Vagina (tissue), 2 donors: ENCODE measurements around the gene ALDH1L1. TPM values are rescaled to one million over a fixed set of nuclear protein-coding genes. Genes with fewer than 3 reads are reported as not detected.
A peak's percentile ranks its signal among the peaks of the same experiment; 100 is the strongest.

Experiments used
- DNase-seq, 2 donors: peaks; one replicate each; pipeline ENCODE4 v3.0.0-alpha.2; 2017; ENCODE audit errors: extremely low spot score in 2 of 2
- H3K27ac ChIP-seq: fragments of 200-600 bp; sonication (generic); one replicate; pipeline ENCODE4 v1.5.1; 2019
- H3K27me3 ChIP-seq: fragments of 200-600 bp; sonication (generic); one replicate; pipeline ENCODE4 v1.5.1; 2019
- H3K36me3 ChIP-seq, 2 donors: fragments of 200-600 bp; sonication (generic); one replicate each; pipeline ENCODE4 v1.5.1; 2017 to 2019
- H3K4me1 ChIP-seq: fragments of 200-600 bp; sonication (generic); one replicate; pipeline ENCODE4 v1.5.1; 2019
- H3K4me3 ChIP-seq, 2 donors: fragments of 200-600 bp; sonication (generic); 1 replicate in 1 of 2; 2 replicates in 1 of 2; pipeline ENCODE4 v1.5.1; 2016 to 2019
- H3K9me3 ChIP-seq: fragments of 200-600 bp; sonication (generic); one replicate; pipeline ENCODE4 v1.5.1; 2019
- POLR2A ChIP-seq, 2 donors: fragments of 450-650 bp; IDR thresholded peaks; one replicate each; pipeline ENCODE4 v1.6.1; 2017; ENCODE audit warnings: antibody characterized with exemption in 2 of 2, mild to moderate bottlenecking in 2 of 2, moderate library complexity in 2 of 2
- POLR2AphosphoS5 ChIP-seq, 2 donors: sonication (generic); formaldehyde crosslinking; IDR thresholded peaks; one replicate each; pipeline ENCODE4 v1.9.0; 2017; ENCODE audit warnings: antibody characterized with exemption in 2 of 2, mild to moderate bottlenecking in 2 of 2, low read depth in 1 of 2; ENCODE audit not compliant: insufficient read depth in 1 of 2
- intact Hi-C: fragments of 100-400 bp; cut with DNase I; formaldehyde crosslinking; loops from one replicate; pipeline ENCODE4 v1.15.1; 2023
- total RNA-seq: library from RNA; depleted of rRNA; stranded (reverse); fragments of >200 nt; gene quantifications from one replicate; pipeline ENCODE4 v1.2.3, GENCODE V29; 2016
- TF ChIP-seq, protein P1 (sequence below), 3 experiments: fragments of 450-650 bp in 2 of 3; fragments of 200-600 bp in 1 of 3; sonication (generic) in 1 of 3; IDR thresholded peaks; one replicate each; pipeline ENCODE4 v1.5.1; 2017 to 2019; ENCODE audit warnings: antibody characterized with exemption in 3 of 3, mild to moderate bottlenecking in 2 of 3, moderate library complexity in 2 of 3

ALDH1L1 gene
- 19.2 TPM for total RNA-seq

DNA sequence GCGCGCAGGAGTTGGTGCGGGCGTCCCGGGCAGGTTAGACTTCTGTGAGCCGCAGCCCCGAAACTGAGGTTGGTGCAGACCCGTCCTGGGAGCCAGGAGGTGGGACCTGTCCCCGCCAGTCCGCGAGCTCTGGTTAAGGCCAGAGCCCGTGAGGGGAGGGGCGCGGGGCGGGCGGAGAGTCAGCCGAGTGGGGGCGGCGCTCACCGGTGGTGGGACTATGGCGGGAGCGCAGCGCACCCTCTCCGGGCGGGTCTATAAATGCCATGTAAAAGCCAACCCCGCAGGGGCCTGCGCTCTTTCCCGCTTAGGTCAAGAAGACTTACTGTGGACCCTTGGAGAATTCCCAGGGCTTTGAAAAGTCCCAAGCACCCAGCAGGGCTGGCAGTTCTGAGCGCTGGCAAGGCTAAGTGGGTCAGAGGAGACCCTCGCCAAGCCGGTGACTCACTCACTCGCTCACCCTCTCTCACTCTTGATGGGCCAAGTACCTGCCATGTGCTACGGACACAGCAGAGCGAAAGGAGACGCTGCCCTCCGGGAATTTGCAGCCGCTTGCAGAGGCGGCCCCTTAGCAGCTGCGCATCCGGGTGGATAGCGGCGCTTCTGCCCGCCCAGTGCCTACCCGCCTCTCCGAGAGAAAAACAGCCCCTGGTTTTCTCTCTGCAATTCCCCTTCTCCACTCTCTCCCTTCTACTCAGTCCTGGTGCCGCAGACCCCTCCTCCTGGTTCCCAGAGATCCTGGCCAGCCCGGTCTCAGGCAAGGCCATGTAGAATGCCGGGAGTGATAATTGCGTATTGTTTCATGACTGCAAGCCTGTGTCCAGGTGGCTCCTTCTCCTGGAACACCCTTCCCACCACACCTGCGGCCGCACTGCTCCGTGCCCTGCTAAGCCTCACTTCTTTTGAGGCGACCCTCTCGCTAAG lies at the start of gene ALDH1L1:
Gene ALDH1L1, minus strand, starts transcription at position 110 of the 921 bp plus-strand sequence. CDS start 19,607 bp downstream, outside the sequence.
- peaks cover 21% of the 10 kb centered on the region for H3K4me1 ChIP-seq
- no peaks in the 10 kb centered on the region for H3K9me3 ChIP-seq
- intact Hi-C loops: no loop called here
- H3K36me3 ChIP-seq: no peaks in the 10 kb centered on the region
- H3K27me3 ChIP-seq: no peaks in the 10 kb centered on the region
- peak within 1 kb of the TSS; percentile 47 to 48 for H3K4me3 ChIP-seq
- DNase-seq: peak in 1 of 2 donors; percentile 93
- TF ChIP-seq POLR2A (IDR thresholded peaks at IDR 0.05): peak in 1 of 2 donors; percentile 24
- TF ChIP-seq POLR2AphosphoS5 (IDR thresholded peaks at IDR 0.05; ENCODE audit: insufficient read depth in 1 of 2, low read depth in 1 of 2): peak; percentile 32 to 87
- TF ChIP-seq, protein P1, sequence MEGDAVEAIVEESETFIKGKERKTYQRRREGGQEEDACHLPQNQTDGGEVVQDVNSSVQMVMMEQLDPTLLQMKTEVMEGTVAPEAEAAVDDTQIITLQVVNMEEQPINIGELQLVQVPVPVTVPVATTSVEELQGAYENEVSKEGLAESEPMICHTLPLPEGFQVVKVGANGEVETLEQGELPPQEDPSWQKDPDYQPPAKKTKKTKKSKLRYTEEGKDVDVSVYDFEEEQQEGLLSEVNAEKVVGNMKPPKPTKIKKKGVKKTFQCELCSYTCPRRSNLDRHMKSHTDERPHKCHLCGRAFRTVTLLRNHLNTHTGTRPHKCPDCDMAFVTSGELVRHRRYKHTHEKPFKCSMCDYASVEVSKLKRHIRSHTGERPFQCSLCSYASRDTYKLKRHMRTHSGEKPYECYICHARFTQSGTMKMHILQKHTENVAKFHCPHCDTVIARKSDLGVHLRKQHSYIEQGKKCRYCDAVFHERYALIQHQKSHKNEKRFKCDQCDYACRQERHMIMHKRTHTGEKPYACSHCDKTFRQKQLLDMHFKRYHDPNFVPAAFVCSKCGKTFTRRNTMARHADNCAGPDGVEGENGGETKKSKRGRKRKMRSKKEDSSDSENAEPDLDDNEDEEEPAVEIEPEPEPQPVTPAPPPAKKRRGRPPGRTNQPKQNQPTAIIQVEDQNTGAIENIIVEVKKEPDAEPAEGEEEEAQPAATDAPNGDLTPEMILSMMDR (IDR thresholded peaks at IDR 0.05): no peak
- peak within 1 kb of the TSS; percentile 65 for H3K27ac ChIP-seq

DNA sequence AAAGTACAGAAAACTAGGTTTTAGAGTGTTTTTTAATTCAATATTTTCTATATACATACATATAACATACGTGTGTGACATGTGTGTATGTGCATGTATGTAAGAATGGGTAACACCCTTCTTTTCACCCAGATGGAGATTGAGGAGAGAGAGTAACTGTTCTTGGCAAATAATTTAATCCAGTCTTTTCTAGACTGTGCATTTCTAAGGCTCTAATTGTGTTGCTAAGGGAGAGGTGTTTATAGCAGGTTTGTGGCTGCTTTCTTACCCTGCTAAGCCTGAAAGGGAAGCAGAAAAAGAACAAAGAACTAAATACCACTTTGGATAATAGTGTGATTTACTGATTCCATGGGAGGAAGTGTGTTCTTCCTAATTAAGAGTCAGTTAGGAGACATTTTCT lies 46.0 kb upstream of the ALDH1L1 start:
- Histone ChIP-seq H3K4me1 (no peaks in the 10 kb centered on the region), H3K27ac (no peak overlapping the region)
- intact Hi-C loops: no loop called here

DNA sequence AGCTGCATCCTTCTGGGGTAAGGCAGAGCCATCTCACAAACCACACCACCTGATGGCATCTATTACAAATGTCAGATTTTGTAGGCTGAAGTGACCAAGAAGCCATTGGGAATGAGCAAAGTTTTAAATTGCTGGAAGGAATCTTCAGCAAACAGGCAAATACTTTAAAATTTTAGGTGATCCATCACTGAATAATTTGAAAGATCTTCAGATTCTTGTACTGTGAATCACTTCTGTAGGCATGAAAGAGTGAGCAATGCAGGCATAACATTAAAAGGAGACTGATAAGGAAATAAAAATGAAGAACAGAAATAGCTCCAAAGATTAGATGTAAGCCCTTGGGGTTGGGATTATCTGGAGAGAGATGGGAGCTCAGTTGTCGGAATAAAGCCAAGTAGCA lies 36.0 kb upstream of the ALDH1L1 start:
- Histone ChIP-seq H3K27ac (no peak overlapping the region), H3K9me3 (no peaks in the 10 kb centered on the region), H3K4me1 (peaks cover 17% of the 10 kb centered on the region), H3K4me3 (no peak overlapping the region), H3K36me3 (no peaks in the 10 kb centered on the region), H3K27me3 (no peaks in the 10 kb centered on the region)
- intact Hi-C loops: no loop called here
- no peak for DNase-seq
- TF ChIP-seq, protein P1 (IDR thresholded peaks at IDR 0.05): no peak
- TF ChIP-seq POLR2A (IDR thresholded peaks at IDR 0.05): no peak
- TF ChIP-seq POLR2AphosphoS5 (IDR thresholded peaks at IDR 0.05; ENCODE audit: insufficient read depth in 1 of 2, low read depth in 1 of 2): no peak

More for the DNA sequence above, 46.0 kb upstream of the ALDH1L1 start:
- TF ChIP-seq POLR2A (IDR thresholded peaks at IDR 0.05) (no peak), POLR2AphosphoS5 (IDR thresholded peaks at IDR 0.05; ENCODE audit: insufficient read depth in 1 of 2, low read depth in 1 of 2) (no peak)
- TF ChIP-seq, protein P1 (IDR thresholded peaks at IDR 0.05): no peak
- Histone ChIP-seq H3K27me3 (no peaks in the 10 kb centered on the region), H3K9me3 (no peaks in the 10 kb centered on the region), H3K36me3 (no peaks in the 10 kb centered on the region), H3K4me3 (no peak overlapping the region)
- no peak for DNase-seq

DNA sequence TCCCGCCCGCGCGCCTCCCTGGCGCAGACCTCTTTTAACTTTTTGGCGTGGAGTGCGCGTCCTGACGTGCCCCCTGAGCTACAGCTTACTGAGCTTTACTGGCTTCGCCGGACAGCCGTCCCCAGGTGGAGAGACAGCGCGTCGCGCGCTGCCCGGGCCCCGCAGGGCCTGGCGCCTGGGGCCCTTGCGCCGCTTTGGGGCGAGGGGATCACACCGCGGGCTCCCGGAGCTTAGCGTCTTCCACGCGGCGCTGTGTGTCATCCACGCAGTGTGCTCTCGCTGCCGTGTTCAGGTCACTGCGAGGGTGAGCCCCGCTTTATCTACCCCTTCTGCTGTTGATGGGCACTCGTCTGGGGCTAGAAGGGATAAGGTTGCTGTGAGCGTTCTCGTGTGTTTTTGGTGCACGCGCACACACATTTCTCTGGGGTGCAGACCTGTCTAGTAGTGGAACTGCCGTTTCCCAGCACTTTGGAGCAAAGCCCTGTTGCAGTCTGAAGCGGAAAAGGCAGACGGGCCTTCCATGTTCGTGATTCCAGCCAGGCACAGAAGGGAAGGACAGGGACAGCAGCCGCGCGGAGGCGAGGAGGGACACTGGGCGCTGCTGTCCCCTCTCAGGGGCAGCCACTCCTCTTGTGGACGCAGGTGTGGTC lies 33.1 kb upstream of the ALDH1L1 start:
- TF ChIP-seq POLR2AphosphoS5 (IDR thresholded peaks at IDR 0.05; ENCODE audit: insufficient read depth in 1 of 2, low read depth in 1 of 2) (no peak), POLR2A (IDR thresholded peaks at IDR 0.05) (no peak)
- TF ChIP-seq, protein P1 (IDR thresholded peaks at IDR 0.05): no peak
- Histone ChIP-seq H3K9me3 (no peaks in the 10 kb centered on the region), H3K27me3 (no peaks in the 10 kb centered on the region), H3K4me1 (peaks cover 17% of the 10 kb centered on the region), H3K36me3 (no peaks in the 10 kb centered on the region), H3K27ac (peak overlapping the region; percentile 73), H3K4me3 (peak overlapping the region; percentile 49 to 55)
- DNase-seq: no peak
- intact Hi-C loops: no loop called here
